Measurements from ENCODE around the gene FOXP1.

The FOXP1 gene

GRCh38 chr3:71154846-71155245 is 428.7 kb downstream of the FOXP1 start:
- H3K79me2 ChIP-seq (ENCODE audit: insufficient read depth, low read length) = no peaks in the 10 kb centered on the region

DNA sequence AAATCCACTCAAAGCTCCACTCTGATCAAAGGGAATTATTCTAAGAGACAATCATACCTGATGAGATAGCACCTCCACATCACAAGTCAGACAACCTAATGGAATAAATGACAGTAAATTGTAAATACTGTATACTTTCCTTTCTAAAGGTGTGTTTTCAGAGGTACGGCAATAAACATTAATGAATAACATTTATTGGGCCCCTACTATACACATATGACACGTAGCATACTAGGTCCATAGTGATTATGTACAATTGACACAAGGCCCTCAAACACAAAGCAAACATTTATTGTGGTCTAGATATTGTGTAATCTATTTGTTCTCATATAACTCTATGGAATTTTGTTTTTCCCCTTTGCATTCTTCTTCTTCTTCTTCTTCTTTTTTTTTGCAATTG is 429.8 kb downstream of the FOXP1 start:
- H3K9me2 ChIP-seq (ENCODE audit: low read depth, low read length) = no peaks in the 10 kb centered on the region
- no peak overlapping the region for H3K4me3 ChIP-seq (ENCODE audit: low read depth, low read length, poor library complexity, severe bottlenecking)
- peaks cover 19% of the 10 kb centered on the region; the same call in 1 of the 2 replicates for H3K36me3 ChIP-seq (ENCODE audit: insufficient read depth, low read length)
- no peaks in the 10 kb centered on the region for H3K4me1 ChIP-seq (ENCODE audit: insufficient read depth, low read length, severe bottlenecking)
- H2AFZ ChIP-seq (ENCODE audit: low read length) = no peak overlapping the region
- no peak overlapping the region for H3K4me2 ChIP-seq (ENCODE audit: low read length)
- H3K27me3 ChIP-seq (ENCODE audit: insufficient read depth, low read length) = no peaks in the 10 kb centered on the region
- H3K79me2 ChIP-seq (ENCODE audit: insufficient read depth, low read length) = no peaks in the 10 kb centered on the region
- no peak overlapping the region for H3K27ac ChIP-seq (ENCODE audit: low read depth, low read length, poor library complexity, severe bottlenecking)
- no peaks in the 10 kb centered on the region for H4K20me1 ChIP-seq (ENCODE audit: insufficient read depth, low read length)
- H3K9ac ChIP-seq (ENCODE audit: low read length) = no peak overlapping the region
- no peaks in the 10 kb centered on the region for H3F3A ChIP-seq (ENCODE audit: insufficient read depth, low read length)
- TF ChIP-seq CTCF (IDR thresholded peaks at IDR 0.05; ENCODE audit: low read length) (no peak), EZH2 (IDR thresholded peaks at IDR 0.05; ENCODE audit: borderline replicate concordance, low read length) (no peak)
- H3K9me3 ChIP-seq (ENCODE audit: low read length) = no peaks in the 10 kb centered on the region

More at GRCh38 chr3:71154846-71155245, 428.7 kb downstream of the FOXP1 start:
- TF ChIP-seq CTCF (IDR thresholded peaks at IDR 0.05; ENCODE audit: low read length) (no peak), EZH2 (IDR thresholded peaks at IDR 0.05; ENCODE audit: borderline replicate concordance, low read length) (no peak)
- Histone ChIP-seq H3K9ac (ENCODE audit: low read length) (no peak overlapping the region), H2AFZ (ENCODE audit: low read length) (no peak overlapping the region), H3K27me3 (ENCODE audit: insufficient read depth, low read length) (no peaks in the 10 kb centered on the region), H3K4me3 (ENCODE audit: low read depth, low read length, poor library complexity, severe bottlenecking) (no peak overlapping the region), H3F3A (ENCODE audit: insufficient read depth, low read length) (no peaks in the 10 kb centered on the region), H3K4me1 (ENCODE audit: insufficient read depth, low read length, severe bottlenecking) (no peaks in the 10 kb centered on the region), H3K27ac (ENCODE audit: low read depth, low read length, poor library complexity, severe bottlenecking) (no peak overlapping the region), H3K4me2 (ENCODE audit: low read length) (no peak overlapping the region), H4K20me1 (ENCODE audit: insufficient read depth, low read length) (no peaks in the 10 kb centered on the region), H3K9me3 (ENCODE audit: low read length) (no peaks in the 10 kb centered on the region), H3K36me3 (ENCODE audit: insufficient read depth, low read length) (peaks cover 19% of the 10 kb centered on the region; the same call in 1 of the 2 replicates), H3K9me2 (ENCODE audit: low read depth, low read length) (no peaks in the 10 kb centered on the region)

GRCh38 chr3:71152892-71153265 is 430.6 kb downstream of the FOXP1 start:
- no peaks in the 10 kb centered on the region for H3K9me2 ChIP-seq (ENCODE audit: low read depth, low read length)
- H2AFZ ChIP-seq (ENCODE audit: low read length) = no peak overlapping the region
- H3K4me2 ChIP-seq (ENCODE audit: low read length) = no peak overlapping the region
- no peaks in the 10 kb centered on the region for H3K27me3 ChIP-seq (ENCODE audit: insufficient read depth, low read length)
- H4K20me1 ChIP-seq (ENCODE audit: insufficient read depth, low read length) = no peaks in the 10 kb centered on the region
- peaks cover 19% of the 10 kb centered on the region; the same call in 1 of the 2 replicates for H3K36me3 ChIP-seq (ENCODE audit: insufficient read depth, low read length)
- no peaks in the 10 kb centered on the region for H3F3A ChIP-seq (ENCODE audit: insufficient read depth, low read length)
- no peak for TF ChIP-seq CTCF (IDR thresholded peaks at IDR 0.05; ENCODE audit: low read length)
- TF ChIP-seq EZH2 (IDR thresholded peaks at IDR 0.05; ENCODE audit: borderline replicate concordance, low read length) = no peak
- H3K27ac ChIP-seq (ENCODE audit: low read depth, low read length, poor library complexity, severe bottlenecking) = no peak overlapping the region
- H3K9me3 ChIP-seq (ENCODE audit: low read length) = no peaks in the 10 kb centered on the region
- H3K79me2 ChIP-seq (ENCODE audit: insufficient read depth, low read length) = no peaks in the 10 kb centered on the region
- no peak overlapping the region for H3K9ac ChIP-seq (ENCODE audit: low read length)
- H3K4me1 ChIP-seq (ENCODE audit: insufficient read depth, low read length, severe bottlenecking) = no peaks in the 10 kb centered on the region
- no peak overlapping the region for H3K4me3 ChIP-seq (ENCODE audit: low read depth, low read length, poor library complexity, severe bottlenecking)
